K562 (cell line): ENCODE data around the gene NEK1. TPM values are rescaled to one million over a fixed set of nuclear protein-coding genes. Genes with fewer than 3 reads are reported as not detected.

ENCODE experiments used
- ARID2 ChIP-seq: fragments of 450-650 bp; IDR thresholded peaks from 2 replicates; pipeline ENCODE4 v1.6.1; 2017; ENCODE audit warnings: antibody characterized with exemption, mild to moderate bottlenecking
- BACH1 ChIP-seq: fragments of 200-800 bp; sonication (Bioruptor generic); IDR thresholded peaks from 2 replicates; pipeline ENCODE4 v1.6.1; 2016; ENCODE audit warnings: missing genetic modification characterization, missing compliant biosample characterization
- FOXM1 ChIP-seq, 2 experiments: fragments of 450-650 bp in 1 of 2; sonication (generic) in 1 of 2; formaldehyde crosslinking in 1 of 2; IDR thresholded peaks; 2 replicates each; pipeline versions ENCODE4 v1.6.1 to v1.9.0; 2017 to 2022; ENCODE audit warnings: low read depth in 2 of 2, mild to moderate bottlenecking in 2 of 2, missing genetic modification reagents in 1 of 2, moderate library complexity in 1 of 2
- HDAC2 ChIP-seq: fragments of 450-650 bp; IDR thresholded peaks from 2 replicates; pipeline ENCODE4 v1.6.1; 2016; ENCODE audit warnings: mild to moderate bottlenecking
- HES1 ChIP-seq: fragments of 450-650 bp; IDR thresholded peaks from 2 replicates; pipeline ENCODE4 v1.6.1; 2016; ENCODE audit warnings: low read depth, mild to moderate bottlenecking, moderate library complexity
- HNRNPLL ChIP-seq: fragments of 200-400 bp; formaldehyde crosslinking; IDR thresholded peaks from 2 replicates; pipeline ENCODE4 v1.6.1; 2017; ENCODE audit warnings: low read length, low read depth, mild to moderate bottlenecking; ENCODE audit not compliant: poor library complexity, severe bottlenecking
- IRF9 ChIP-seq: fragments of 450-650 bp; IDR thresholded peaks from 2 replicates; pipeline ENCODE4 v1.6.1; 2016; ENCODE audit warnings: missing biosample characterization, missing genetic modification characterization
- LCOR ChIP-seq: sonication (generic); formaldehyde crosslinking; IDR thresholded peaks from 2 replicates; pipeline ENCODE4 v1.8.0; 2022; ENCODE audit warnings: mild to moderate bottlenecking, missing genetic modification reagents
- MCM2 ChIP-seq: fragments of 450-650 bp; IDR thresholded peaks from 2 replicates; pipeline ENCODE4 v1.6.1; 2017; ENCODE audit warnings: low read depth, mild to moderate bottlenecking
- MLLT1 ChIP-seq, 2 experiments: fragments of 450-650 bp; IDR thresholded peaks; 2 replicates each; pipeline ENCODE4 v1.6.1; 2016
- MTA2 ChIP-seq: fragments of 450-650 bp; IDR thresholded peaks from 2 replicates; pipeline ENCODE4 v1.6.1; 2016; ENCODE audit warnings: low read depth
- PHF8 ChIP-seq: fragments of 200-600 bp; sonication (generic); IDR thresholded peaks from 2 replicates; pipeline ENCODE4 v1.6.1; 2012; ENCODE audit warnings: mixed run types, mild to moderate bottlenecking, inconsistent platforms, low read length, moderate library complexity, borderline replicate concordance
- RAD51 ChIP-seq: fragments of 450-650 bp; IDR thresholded peaks from 2 replicates; pipeline ENCODE4 v1.7.1; 2016; ENCODE audit warnings: low read depth, mild to moderate bottlenecking, borderline replicate concordance
- SREBF1 ChIP-seq: fragments of 150-350 bp; IDR thresholded peaks from 2 replicates; pipeline ENCODE4 v1.6.1; 2014; ENCODE audit warnings: antibody characterized with exemption, low read depth, low read length, borderline replicate concordance
- XRCC3 ChIP-seq: fragments of 450-650 bp; IDR thresholded peaks from 2 replicates; pipeline ENCODE4 v1.6.1; 2017; ENCODE audit warnings: mild to moderate bottlenecking, moderate library complexity
- ZFP1 ChIP-seq: fragments of 450-650 bp; formaldehyde crosslinking; IDR thresholded peaks from 2 replicates; pipeline ENCODE4 v1.4.0; 2020; ENCODE audit warnings: mild to moderate bottlenecking, mixed read lengths
- ZNF444 ChIP-seq: fragments of 250-450 bp; sonication (Bioruptor Pico); IDR thresholded peaks from 2 replicates; pipeline ENCODE4 v1.4.0; 2020; ENCODE audit warnings: mild to moderate bottlenecking, moderate library complexity
- ZNF830 ChIP-seq: fragments of 250-450 bp; sonication (Bioruptor Pico); IDR thresholded peaks from 2 replicates; pipeline ENCODE4 v1.5.0; 2021; ENCODE audit warnings: mild to moderate bottlenecking
- polyA plus RNA-seq, 8 experiments: library from polyadenylated mRNA; depleted of rRNA in 4 of 8; stranded (reverse) in 5 of 8; unstranded in 3 of 8; fragments of >200 nt; fragmentation: Nextera tagmentation in 2 of 8; fragmentation: Illumina TruSeq in 1 of 8; extraction: Ambion mirVana in 2 of 8; extraction: Trizol in 1 of 8; gene quantifications; 2 replicates each; pipeline versions ENCODE4 v1.2.1 to v1.2.3, GENCODE V29; 2011 to 2014; ENCODE audit warnings: inconsistent platforms in 1 of 8, missing spikeins in 1 of 8
- total RNA-seq, 7 experiments: library from RNA; depleted of rRNA in 6 of 7; stranded (reverse); fragments of >200 nt in 6 of 7; fragmentation: Illumina TruSeq in 2 of 7; extraction: Trizol in 2 of 7; gene quantifications; 2 replicates each; pipeline versions ENCODE4 v1.2.1 to v1.2.3, GENCODE V29; 2011 to 2021; ENCODE audit warnings: low replicate concordance in 1 of 7

NEK1 gene
- total and polyA plus RNA-seq, 9 of the 15 experiments (the other 6 are each of a cell fraction or from before 2014, with no cell fraction given): 6.2 to 15.7 (median 10.3) TPM

DNA sequence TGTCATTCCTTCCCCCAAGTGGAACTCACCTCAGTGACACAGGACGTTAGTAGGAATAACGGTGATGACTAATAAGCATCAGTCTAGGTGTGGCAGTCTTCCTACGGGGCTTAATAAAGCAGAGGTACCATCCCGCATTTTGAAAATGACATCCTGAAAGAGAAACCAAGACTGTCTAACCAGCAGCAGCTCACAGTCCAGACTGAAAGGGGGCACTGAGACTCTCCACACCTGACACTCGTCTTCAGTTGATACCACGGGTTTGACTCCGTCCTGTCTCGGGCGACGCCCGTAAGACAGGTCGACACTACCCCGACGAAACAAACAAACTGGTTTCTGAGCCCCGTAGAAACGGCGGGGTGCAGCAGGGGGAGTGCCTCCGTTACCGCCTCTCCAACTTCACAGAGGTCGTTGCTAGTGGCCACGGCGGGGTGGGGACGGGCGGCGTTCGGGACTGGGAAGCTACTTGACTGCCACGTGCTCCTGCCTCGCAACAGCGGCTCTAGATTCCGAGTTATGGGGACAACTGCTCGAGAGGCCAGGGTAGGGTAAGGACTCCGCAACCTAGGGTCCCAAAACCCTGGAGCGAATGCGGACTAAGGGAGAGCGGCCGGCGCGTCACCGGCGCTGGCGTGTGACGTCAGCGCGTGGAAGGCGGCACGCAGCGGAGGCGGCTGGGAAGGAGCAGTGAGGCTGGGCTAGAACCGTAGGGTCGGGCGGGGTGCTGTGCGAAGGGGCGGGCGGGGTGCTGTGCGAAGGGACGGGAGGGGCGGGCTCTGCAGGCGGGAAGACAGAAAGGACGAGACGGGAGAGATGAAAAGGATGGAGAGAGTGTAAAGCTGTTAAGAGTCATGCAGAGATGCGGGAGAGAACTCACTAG lies at the start of gene NEK1 (continued):
- TF ChIP-seq MLLT1 (IDR thresholded peaks at IDR 0.05): no peak; a peak in 1 of 4 replicates
- peak; percentile 62; the same call in 1 of the 2 replicates for TF ChIP-seq HDAC2
- peak; percentile 86 for TF ChIP-seq HNRNPLL
- no peak for TF ChIP-seq BACH1 (tag)
- no peak for TF ChIP-seq ZFP1
- TF ChIP-seq IRF9: no peak
- peak; percentile 17; the same call in 1 of the 2 replicates for TF ChIP-seq RAD51
- no peak for TF ChIP-seq FOXM1 (IDR thresholded peaks at IDR 0.05; ENCODE audit: low read depth)
- peak; percentile 56; the same call in 1 of the 2 replicates for TF ChIP-seq FOXM1 (CRISPR knock-in tag; IDR thresholded peaks at IDR 0.05; ENCODE audit: low read depth)
- no peak for TF ChIP-seq XRCC3
- TF ChIP-seq HES1: no peak
- peak; percentile 96 for TF ChIP-seq PHF8
- TF ChIP-seq ZNF444 (CRISPR knock-in tag): no peak
- no peak for TF ChIP-seq MCM2
- TF ChIP-seq ZNF830: no peak
- 0 out of 2 replicates have a peak, but pooled peaks have one; percentile 8 for TF ChIP-seq ARID2
- 0 out of 2 replicates have a peak, but pooled peaks have one; percentile 74 for TF ChIP-seq LCOR (CRISPR knock-in tag)
- no peak for TF ChIP-seq MTA2
- 0 out of 2 replicates have a peak, but pooled peaks have one; percentile 23 for TF ChIP-seq SREBF1
